ENCODE data around the gene AQP12B. TPM values are rescaled to one million over a fixed set of nuclear protein-coding genes. Genes with fewer than 3 reads are reported as not detected.
"Not testable (repeated sequence)": the region's sequence is repeated elsewhere in the genome, so short reads cannot be mapped to it uniquely, and the experiment has no call there.

The AQP12B gene
- total RNA-seq, 1 experiment from 2014 or later: not detected

DNA sequence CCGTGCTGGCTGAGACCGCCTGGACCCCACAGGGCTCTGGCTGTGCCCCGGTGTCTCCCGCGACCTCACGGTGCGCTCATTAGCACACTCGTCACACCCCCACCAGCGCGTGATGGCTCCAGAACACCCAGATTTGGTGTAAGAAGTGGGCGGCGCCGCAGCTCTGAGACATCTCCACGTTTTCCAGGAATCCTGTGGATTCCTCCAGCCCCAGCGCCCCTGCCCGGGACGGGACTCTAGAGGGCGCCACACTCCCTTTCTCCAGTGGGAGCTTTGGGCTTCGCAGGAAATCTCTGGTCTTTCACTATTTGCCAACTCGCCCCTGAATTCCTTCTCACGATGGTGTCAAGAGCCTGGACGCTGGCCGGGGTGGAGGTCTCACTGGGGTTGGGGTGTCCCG lies 7.3 kb downstream of the AQP12B start:
- H3K27me3 ChIP-seq (replicated peaks; ENCODE audit: control insufficient read depth, insufficient read depth, low read length); H3K4me3 ChIP-seq (ENCODE audit: low read depth, low read length); intact Hi-C loops (cut with micrococcal nuclease; ENCODE audit: unreplicated experiment); POLR2A ChIA-PET; H3K27ac Mint-ChIP-seq (ENCODE audit: unreplicated experiment); CTCF ChIA-PET; H3K9me3 Mint-ChIP-seq (ENCODE audit: unreplicated experiment); H3K27me3 Mint-ChIP-seq (ENCODE audit: insufficient read depth, unreplicated experiment); H3K36me3 ChIP-seq (ENCODE audit: control insufficient read depth, insufficient read depth, low read length); DNase-seq; H3K36me3 Mint-ChIP-seq (ENCODE audit: insufficient read depth, unreplicated experiment); H3K4me1 Mint-ChIP-seq (ENCODE audit: low read depth, unreplicated experiment); H3K4me1 ChIP-seq; BruUV-seq (replicated peaks); H3K4me3 Mint-ChIP-seq (ENCODE audit: unreplicated experiment); H3K9me3 ChIP-seq: not testable (repeated sequence)

DNA sequence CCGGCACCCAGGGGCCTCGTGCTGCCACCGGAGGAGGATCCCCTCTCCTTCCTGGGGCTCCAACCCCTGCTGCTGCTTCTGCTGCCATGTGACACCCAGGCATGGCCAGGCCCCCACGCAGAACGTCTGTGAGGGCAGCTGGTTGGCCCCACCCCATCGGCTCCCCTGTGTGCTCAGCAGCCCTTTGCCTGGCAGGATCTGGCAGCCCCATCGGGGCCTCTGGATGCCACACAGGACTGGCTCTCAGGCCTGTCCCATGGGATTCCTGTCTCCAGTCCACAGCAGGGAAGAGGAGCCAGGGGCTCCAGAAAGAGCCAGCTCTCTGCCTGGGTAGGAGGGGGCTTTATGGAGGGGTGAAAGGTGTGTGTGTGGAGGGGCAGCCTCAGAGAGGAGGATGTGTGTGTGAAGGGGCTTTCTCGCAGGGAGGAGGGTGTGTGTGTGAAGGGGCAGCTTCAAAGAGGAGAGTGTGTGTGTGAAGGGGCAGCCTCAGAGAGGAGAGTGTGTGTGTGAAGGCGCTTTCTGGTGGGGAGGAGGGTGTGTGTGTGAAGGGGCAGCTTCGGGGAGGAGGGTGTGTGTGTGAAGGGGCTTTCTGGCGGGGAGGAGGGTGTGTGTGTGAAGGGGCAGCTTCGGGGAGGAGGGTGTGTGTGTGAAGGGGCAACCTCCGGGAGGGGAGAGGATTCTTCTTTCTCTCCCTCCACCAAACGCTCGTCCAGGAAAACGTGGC lies 8.1 kb downstream of the AQP12B start:
- intact Hi-C loops (cut with micrococcal nuclease; ENCODE audit: unreplicated experiment); H3K27ac Mint-ChIP-seq (ENCODE audit: unreplicated experiment); H3K9me3 Mint-ChIP-seq (ENCODE audit: unreplicated experiment); H3K27me3 ChIP-seq (replicated peaks; ENCODE audit: control insufficient read depth, insufficient read depth, low read length); POLR2A ChIA-PET; H3K36me3 Mint-ChIP-seq (ENCODE audit: insufficient read depth, unreplicated experiment); H3K27me3 Mint-ChIP-seq (ENCODE audit: insufficient read depth, unreplicated experiment); H3K9me3 ChIP-seq; H3K36me3 ChIP-seq (ENCODE audit: control insufficient read depth, insufficient read depth, low read length); BruUV-seq (replicated peaks); H3K4me3 Mint-ChIP-seq (ENCODE audit: unreplicated experiment); CTCF ChIA-PET; H3K4me1 Mint-ChIP-seq (ENCODE audit: low read depth, unreplicated experiment); H3K4me1 ChIP-seq; DNase-seq; H3K4me3 ChIP-seq (ENCODE audit: low read depth, low read length): not testable (repeated sequence)

DNA sequence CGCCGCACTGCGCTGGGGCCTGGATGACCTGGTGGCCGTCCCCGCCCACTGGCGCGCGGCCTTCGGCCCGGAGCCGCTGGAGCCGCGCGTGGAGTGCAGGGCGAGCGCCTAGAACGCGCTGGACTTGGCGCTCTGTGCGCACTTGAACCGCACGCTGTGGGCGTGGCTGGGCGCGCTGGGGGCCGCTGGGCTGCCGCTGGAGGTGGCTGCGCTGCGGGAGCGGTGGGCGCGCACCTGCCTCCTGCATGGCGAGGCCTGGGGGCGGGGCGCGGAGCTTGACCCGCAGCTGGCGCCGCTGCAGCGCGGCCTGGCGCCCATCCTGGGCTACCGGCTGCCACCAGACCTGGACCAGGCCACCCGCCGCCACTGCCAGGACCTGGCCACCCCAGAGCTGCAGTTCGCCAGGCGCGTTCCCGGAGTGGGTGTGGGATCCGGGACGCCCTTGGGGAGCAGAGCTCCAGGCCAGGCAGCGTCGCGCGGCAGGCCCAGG lies 9.9 kb downstream of the AQP12B start:
- no peaks in the 10 kb centered on the region for H3K4me1 Mint-ChIP-seq (ENCODE audit: low read depth, unreplicated experiment)
- H3K36me3 Mint-ChIP-seq (ENCODE audit: insufficient read depth, unreplicated experiment): no peaks in the 10 kb centered on the region
- TF ChIP-seq, protein P1, sequence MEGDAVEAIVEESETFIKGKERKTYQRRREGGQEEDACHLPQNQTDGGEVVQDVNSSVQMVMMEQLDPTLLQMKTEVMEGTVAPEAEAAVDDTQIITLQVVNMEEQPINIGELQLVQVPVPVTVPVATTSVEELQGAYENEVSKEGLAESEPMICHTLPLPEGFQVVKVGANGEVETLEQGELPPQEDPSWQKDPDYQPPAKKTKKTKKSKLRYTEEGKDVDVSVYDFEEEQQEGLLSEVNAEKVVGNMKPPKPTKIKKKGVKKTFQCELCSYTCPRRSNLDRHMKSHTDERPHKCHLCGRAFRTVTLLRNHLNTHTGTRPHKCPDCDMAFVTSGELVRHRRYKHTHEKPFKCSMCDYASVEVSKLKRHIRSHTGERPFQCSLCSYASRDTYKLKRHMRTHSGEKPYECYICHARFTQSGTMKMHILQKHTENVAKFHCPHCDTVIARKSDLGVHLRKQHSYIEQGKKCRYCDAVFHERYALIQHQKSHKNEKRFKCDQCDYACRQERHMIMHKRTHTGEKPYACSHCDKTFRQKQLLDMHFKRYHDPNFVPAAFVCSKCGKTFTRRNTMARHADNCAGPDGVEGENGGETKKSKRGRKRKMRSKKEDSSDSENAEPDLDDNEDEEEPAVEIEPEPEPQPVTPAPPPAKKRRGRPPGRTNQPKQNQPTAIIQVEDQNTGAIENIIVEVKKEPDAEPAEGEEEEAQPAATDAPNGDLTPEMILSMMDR (IDR thresholded peaks at IDR 0.05; ENCODE audit: insufficient read depth in 1 of 2, low read depth in 1 of 2, low read length in 1 of 2, severe bottlenecking in 1 of 2, unreplicated experiment in 1 of 2): no peak
- DNase-seq: no peak
- no peaks in the 10 kb centered on the region for H3K9me3 ChIP-seq
- H3K36me3 ChIP-seq (ENCODE audit: control insufficient read depth, insufficient read depth, low read length): no peaks in the 10 kb centered on the region
- H3K4me3 Mint-ChIP-seq (ENCODE audit: unreplicated experiment): no peak overlapping the region
- no peaks in the 10 kb centered on the region for H3K27me3 ChIP-seq (replicated peaks; ENCODE audit: control insufficient read depth, insufficient read depth, low read length)
- intact Hi-C loops (cut with micrococcal nuclease; ENCODE audit: unreplicated experiment): no loop called here
- no peaks in the 10 kb centered on the region for H3K9me3 Mint-ChIP-seq (ENCODE audit: unreplicated experiment)
- no peak overlapping the region for H3K4me3 ChIP-seq (ENCODE audit: low read depth, low read length)
- BruUV-seq (replicated peaks): no TSS peak
- H3K27ac Mint-ChIP-seq (ENCODE audit: unreplicated experiment): no peak overlapping the region
- CTCF ChIA-PET: no interaction called here
- no peaks in the 10 kb centered on the region for H3K4me1 ChIP-seq
- H3K27me3 Mint-ChIP-seq (ENCODE audit: insufficient read depth, unreplicated experiment): peaks cover 7% of the 10 kb centered on the region
- POLR2A ChIA-PET: no interaction called here

DNA sequence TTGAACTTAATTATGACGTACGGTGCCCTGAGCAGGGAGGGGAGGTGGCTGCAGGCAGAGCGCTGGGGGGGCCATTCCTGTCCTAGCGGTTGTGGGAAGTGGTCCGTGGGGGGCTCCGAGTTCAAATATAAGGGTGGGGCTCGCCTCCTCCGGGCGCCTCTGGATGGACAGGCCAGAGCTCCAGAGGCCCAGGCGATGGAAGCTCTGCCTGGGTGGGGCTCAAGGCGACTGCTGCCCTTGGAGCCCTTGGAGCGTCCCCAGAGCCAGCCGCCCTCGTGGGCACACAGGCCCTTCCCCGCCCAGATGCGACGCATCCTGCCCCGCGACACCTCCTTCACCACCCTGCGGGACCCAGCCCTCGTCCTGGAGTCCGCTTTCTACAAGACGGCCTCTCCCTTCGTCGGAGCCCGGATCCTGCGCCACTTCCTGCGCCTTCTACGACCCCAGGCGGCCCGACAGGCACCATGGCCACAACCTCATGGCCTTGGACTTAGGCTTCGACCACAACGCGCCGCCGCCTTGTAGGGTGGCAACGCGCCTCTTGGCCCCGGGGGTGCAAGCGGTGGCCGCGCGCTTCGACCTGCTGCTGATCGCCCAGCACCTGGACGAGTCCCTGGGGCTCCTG lies 10.5 kb downstream of the AQP12B start:
- Histone ChIP-seq H3K36me3 (ENCODE audit: control insufficient read depth, insufficient read depth, low read length) (no peaks in the 10 kb centered on the region), H3K27me3 (replicated peaks; ENCODE audit: control insufficient read depth, insufficient read depth, low read length) (no peaks in the 10 kb centered on the region), H3K4me1 (no peaks in the 10 kb centered on the region), H3K9me3 (no peaks in the 10 kb centered on the region), H3K4me3 (ENCODE audit: low read depth, low read length) (no peak overlapping the region)
- intact Hi-C loops (cut with micrococcal nuclease; ENCODE audit: unreplicated experiment): no loop called here
- Mint-ChIP-seq H3K9me3 (ENCODE audit: unreplicated experiment) (no peaks in the 10 kb centered on the region), H3K4me3 (ENCODE audit: unreplicated experiment) (no peak overlapping the region), H3K27ac (ENCODE audit: unreplicated experiment) (no peak overlapping the region), H3K27me3 (ENCODE audit: insufficient read depth, unreplicated experiment) (peaks cover 11% of the 10 kb centered on the region), H3K36me3 (ENCODE audit: insufficient read depth, unreplicated experiment) (no peaks in the 10 kb centered on the region), H3K4me1 (ENCODE audit: low read depth, unreplicated experiment) (no peaks in the 10 kb centered on the region)
- TF ChIP-seq, protein P1 (IDR thresholded peaks at IDR 0.05; ENCODE audit: insufficient read depth in 1 of 2, low read depth in 1 of 2, low read length in 1 of 2, severe bottlenecking in 1 of 2, unreplicated experiment in 1 of 2): no peak
- DNase-seq: no peak
- no TSS peak for BruUV-seq (replicated peaks)
- ChIA-PET POLR2A (no interaction called here), CTCF (no interaction called here)
